ENCODE results near the gene BBOX1. TPM values are rescaled to one million over a fixed set of nuclear protein-coding genes. Genes with fewer than 3 reads are reported as not detected.

The BBOX1 gene
- total RNA-seq, 1 donor from 2014 or later, result not detected

DNA sequence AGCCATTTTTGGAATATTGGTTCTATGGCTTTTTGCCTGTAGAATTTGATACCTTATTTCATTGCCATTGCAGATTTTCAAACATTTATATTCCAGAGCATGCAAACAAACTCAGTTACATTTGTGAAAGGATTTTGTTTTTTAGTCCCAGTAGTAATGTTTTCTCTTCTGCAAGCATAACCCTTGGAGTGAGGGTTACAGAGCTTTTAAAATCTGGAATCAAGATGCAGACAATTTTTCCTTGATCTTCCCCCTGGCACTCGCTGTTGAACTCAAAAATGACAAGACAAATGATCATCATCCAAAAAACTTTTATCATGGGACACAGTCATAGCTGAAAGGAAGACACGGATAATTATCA, 20.8 kb downstream of the BBOX1 start:
- no peaks in the 10 kb centered on the region for H3K27me3 ChIP-seq
- no peaks in the 10 kb centered on the region for H3K9me3 ChIP-seq (ENCODE audit: low read depth)
- no peaks in the 10 kb centered on the region for H3K36me3 Mint-ChIP-seq
- no peaks in the 10 kb centered on the region for H3K27me3 Mint-ChIP-seq (ENCODE audit: insufficient read depth, low read depth)
- H3K9me3 Mint-ChIP-seq, result no peaks in the 10 kb centered on the region
- H3K27ac ChIP-seq, result no peak overlapping the region
- H3K79me2 ChIP-seq (ENCODE audit: low read depth), result no peaks in the 10 kb centered on the region
- H4K20me1 ChIP-seq (ENCODE audit: low read depth), result no peaks in the 10 kb centered on the region
- H3K9ac ChIP-seq, result no peak overlapping the region
- peaks cover 6% of the 10 kb centered on the region for H3K4me1 ChIP-seq
- no peak overlapping the region for H2AFZ ChIP-seq (replicated peaks)
- H3K4me3 Mint-ChIP-seq, result no peak overlapping the region
- H3K27ac Mint-ChIP-seq, result no peak overlapping the region
- DNase-seq (ENCODE audit: low spot score), result no peak
- TF ChIP-seq EZH2phosphoT487 (IDR thresholded peaks at IDR 0.05) (no peak), EZH2 (IDR thresholded peaks at IDR 0.05) (no peak)
- TF ChIP-seq, protein P1, sequence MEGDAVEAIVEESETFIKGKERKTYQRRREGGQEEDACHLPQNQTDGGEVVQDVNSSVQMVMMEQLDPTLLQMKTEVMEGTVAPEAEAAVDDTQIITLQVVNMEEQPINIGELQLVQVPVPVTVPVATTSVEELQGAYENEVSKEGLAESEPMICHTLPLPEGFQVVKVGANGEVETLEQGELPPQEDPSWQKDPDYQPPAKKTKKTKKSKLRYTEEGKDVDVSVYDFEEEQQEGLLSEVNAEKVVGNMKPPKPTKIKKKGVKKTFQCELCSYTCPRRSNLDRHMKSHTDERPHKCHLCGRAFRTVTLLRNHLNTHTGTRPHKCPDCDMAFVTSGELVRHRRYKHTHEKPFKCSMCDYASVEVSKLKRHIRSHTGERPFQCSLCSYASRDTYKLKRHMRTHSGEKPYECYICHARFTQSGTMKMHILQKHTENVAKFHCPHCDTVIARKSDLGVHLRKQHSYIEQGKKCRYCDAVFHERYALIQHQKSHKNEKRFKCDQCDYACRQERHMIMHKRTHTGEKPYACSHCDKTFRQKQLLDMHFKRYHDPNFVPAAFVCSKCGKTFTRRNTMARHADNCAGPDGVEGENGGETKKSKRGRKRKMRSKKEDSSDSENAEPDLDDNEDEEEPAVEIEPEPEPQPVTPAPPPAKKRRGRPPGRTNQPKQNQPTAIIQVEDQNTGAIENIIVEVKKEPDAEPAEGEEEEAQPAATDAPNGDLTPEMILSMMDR (IDR thresholded peaks at IDR 0.05), result no peak
- H3K4me1 Mint-ChIP-seq, result no peaks in the 10 kb centered on the region
- no peak overlapping the region for H3K4me2 ChIP-seq
- H3K36me3 ChIP-seq, result no peaks in the 10 kb centered on the region
- no peak overlapping the region for H3K4me3 ChIP-seq
- no peaks in the 10 kb centered on the region for H3F3A ChIP-seq (ENCODE audit: low read depth)

DNA sequence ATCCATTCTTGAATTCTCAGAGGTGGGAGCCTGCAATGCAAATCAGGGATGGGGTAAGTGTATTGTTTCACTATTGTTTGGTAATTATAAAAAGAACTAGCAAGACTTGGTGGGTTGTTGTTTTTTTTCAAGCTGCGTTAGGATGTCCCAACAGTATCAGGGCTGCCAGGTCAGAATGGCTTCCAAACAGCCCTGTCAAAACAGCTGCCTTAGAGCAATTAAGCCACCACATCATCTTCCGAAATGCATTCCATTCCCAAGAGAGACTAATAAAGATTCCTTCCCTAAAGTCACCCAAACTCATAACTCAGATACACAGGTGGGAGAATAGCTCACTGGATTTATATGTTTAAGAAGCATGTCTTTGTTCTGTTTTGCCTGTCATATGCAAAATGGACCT, 23.5 kb downstream of the BBOX1 start:
- Histone ChIP-seq H3K27ac (no peak overlapping the region), H3K9ac (no peak overlapping the region), H2AFZ (replicated peaks) (no peak overlapping the region), H4K20me1 (ENCODE audit: low read depth) (no peaks in the 10 kb centered on the region), H3K79me2 (ENCODE audit: low read depth) (no peaks in the 10 kb centered on the region), H3K36me3 (no peaks in the 10 kb centered on the region), H3K4me1 (peaks cover 6% of the 10 kb centered on the region), H3K4me2 (no peak overlapping the region), H3F3A (ENCODE audit: low read depth) (no peaks in the 10 kb centered on the region), H3K9me3 (ENCODE audit: low read depth) (no peaks in the 10 kb centered on the region), H3K4me3 (no peak overlapping the region), H3K27me3 (no peaks in the 10 kb centered on the region)
- Mint-ChIP-seq H3K4me3 (no peak overlapping the region), H3K27ac (no peak overlapping the region), H3K36me3 (no peaks in the 10 kb centered on the region), H3K4me1 (no peaks in the 10 kb centered on the region), H3K9me3 (no peaks in the 10 kb centered on the region), H3K27me3 (ENCODE audit: insufficient read depth, low read depth) (no peaks in the 10 kb centered on the region)
- TF ChIP-seq EZH2phosphoT487 (IDR thresholded peaks at IDR 0.05), result no peak
- TF ChIP-seq, protein P1 (IDR thresholded peaks at IDR 0.05), result no peak
- TF ChIP-seq EZH2 (IDR thresholded peaks at IDR 0.05), result no peak
- DNase-seq (ENCODE audit: low spot score), result no peak

DNA sequence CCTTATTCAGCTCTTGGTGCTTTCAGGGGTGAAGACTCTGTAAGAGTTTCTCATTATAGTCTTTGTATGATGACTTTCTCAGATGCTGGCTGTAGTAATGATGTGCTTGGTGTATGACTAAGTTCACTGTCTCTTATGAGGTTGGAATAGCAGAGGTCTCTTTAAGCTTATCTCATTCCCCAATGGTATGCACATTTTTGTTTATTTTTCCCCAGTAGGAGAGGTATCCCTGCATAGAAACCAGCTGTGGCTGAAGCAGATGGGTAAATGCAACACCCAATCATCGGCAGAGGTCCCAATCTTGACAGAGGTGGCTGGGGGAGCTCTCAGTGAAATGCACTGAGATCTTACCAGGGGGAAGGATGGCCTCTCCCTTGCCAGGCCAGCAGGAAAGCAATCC, 34.6 kb downstream of the BBOX1 start:
- H2AFZ ChIP-seq (replicated peaks), result no peak overlapping the region
- H3K9me3 ChIP-seq (ENCODE audit: low read depth), result no peaks in the 10 kb centered on the region
- Mint-ChIP-seq H3K27me3 (ENCODE audit: insufficient read depth, low read depth) (peaks cover 9% of the 10 kb centered on the region), H3K27ac (peak overlapping the region; percentile 30), H3K9me3 (peaks cover 4% of the 10 kb centered on the region), H3K36me3 (no peaks in the 10 kb centered on the region), H3K4me1 (peaks cover 12% of the 10 kb centered on the region), H3K4me3 (no peak overlapping the region)
- H3F3A ChIP-seq (ENCODE audit: low read depth), result no peaks in the 10 kb centered on the region
- no peak overlapping the region for H3K9ac ChIP-seq
- TF ChIP-seq, protein P1 (IDR thresholded peaks at IDR 0.05), result no peak
- TF ChIP-seq EZH2 (IDR thresholded peaks at IDR 0.05) (no peak), EZH2phosphoT487 (IDR thresholded peaks at IDR 0.05) (no peak)
- H3K4me1 ChIP-seq, result peaks cover 18% of the 10 kb centered on the region
- no peak for DNase-seq (ENCODE audit: low spot score)
- no peaks in the 10 kb centered on the region for H4K20me1 ChIP-seq (ENCODE audit: low read depth)
- no peaks in the 10 kb centered on the region for H3K36me3 ChIP-seq
- no peak overlapping the region for H3K4me3 ChIP-seq
- H3K4me2 ChIP-seq, result no peak overlapping the region
- H3K27ac ChIP-seq, result no peak overlapping the region
- no peaks in the 10 kb centered on the region for H3K27me3 ChIP-seq
- no peaks in the 10 kb centered on the region for H3K79me2 ChIP-seq (ENCODE audit: low read depth)

Measured in neural progenitor cell (in vitro differentiated cells).